GM18519 (cell line): ENCODE data around the gene SOX11.

Source experiments
- ATAC-seq: cut with Tn5 transposase; IDR thresholded peaks from one replicate; pipeline ENCODE4 v1.9.1; 2021; ENCODE audit warnings: mild to moderate bottlenecking, moderate library complexity; ENCODE audit not compliant: unreplicated experiment, low FRiP score

Gene SOX11

GRCh38 chr2:5722236-5722635 lies 30.1 kb downstream of the SOX11 start:
- no peak for ATAC-seq

- ATAC-seq = no peak
These were observed 31.9 kb downstream of the SOX11 start for GRCh38 chr2:5723791-5724735.

DNA sequence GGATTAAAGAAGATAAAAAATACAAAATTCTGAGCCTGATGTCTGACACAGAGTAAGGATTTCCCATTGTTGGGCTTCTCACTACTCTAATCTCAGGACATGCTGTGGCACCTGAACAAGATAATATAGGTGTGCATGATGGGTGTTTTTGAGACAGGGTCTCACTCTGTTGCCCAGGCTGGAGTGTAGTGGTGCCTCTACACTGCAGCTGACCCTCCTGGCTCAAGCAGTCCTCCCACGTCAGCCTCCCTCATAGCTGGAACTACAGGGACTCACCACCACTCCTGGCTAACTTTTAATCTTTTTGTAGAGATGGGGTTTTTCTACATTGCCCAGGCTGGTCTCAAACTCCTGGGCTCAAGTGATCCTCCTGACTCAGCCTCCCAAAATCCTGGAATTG lies 32.9 kb downstream of the SOX11 start:
- no peak for ATAC-seq

DNA sequence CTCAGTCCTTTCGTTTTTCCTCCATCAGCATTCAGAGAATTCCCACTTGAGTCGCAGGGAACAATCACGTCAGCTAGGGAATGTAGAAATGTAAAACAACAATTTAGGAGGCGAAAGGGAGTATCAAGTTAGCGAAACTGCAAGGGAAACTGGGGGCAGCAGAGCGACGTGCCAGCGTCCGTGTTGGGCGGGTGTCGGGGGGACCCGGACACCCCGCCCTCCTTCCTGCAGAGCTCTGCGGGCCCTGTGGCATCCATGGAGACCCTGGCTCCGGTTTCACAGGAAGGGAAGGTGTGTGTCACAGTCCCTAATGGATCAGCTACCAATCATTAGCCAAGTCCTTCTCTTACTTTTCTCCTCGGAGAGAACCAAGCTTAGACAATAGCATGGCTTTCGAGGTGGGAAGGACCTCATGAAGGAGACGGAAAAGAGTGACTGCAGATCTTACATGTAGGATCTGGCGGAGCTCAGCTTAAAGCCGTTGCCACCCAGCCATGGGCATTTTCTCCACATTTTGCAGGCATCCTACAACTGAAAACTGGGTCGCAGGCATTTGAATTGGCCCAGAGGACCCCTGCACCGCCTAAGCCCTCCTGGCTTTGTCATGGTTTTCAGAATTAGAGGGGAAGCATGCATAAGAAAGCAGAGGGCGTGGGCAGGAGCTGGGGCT lies 33.7 kb downstream of the SOX11 start:
- no peak for ATAC-seq

DNA sequence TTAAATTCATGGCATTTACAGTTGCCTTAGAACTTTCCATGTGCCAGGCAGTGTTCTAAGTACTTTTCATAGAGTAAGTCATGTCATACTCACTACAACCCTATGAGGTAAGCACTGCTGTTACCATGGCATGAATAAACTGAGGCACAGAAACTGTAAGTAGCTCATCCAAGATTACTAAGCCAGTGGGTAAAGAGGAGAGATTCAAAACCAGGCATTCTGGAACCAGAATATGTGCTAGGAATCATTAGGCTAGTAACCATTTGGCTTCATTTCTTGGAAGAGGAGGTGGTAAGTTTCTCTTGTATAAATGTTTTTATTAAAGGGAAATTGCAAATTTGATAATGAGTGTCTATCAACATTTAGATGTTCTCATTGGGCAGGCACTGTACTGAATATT lies 35.1 kb downstream of the SOX11 start:
- ATAC-seq = no peak

GRCh38 chr2:5729416-5729815 lies 37.2 kb downstream of the SOX11 start:
- no peak for ATAC-seq

GRCh38 chr2:5730386-5730785 lies 38.2 kb downstream of the SOX11 start:
- ATAC-seq = no peak

- ATAC-seq = no peak
These were observed 42.8 kb downstream of the SOX11 start for GRCh38 chr2:5734859-5735520.

- ATAC-seq = no peak
These were observed 43.3 kb downstream of the SOX11 start for GRCh38 chr2:5735521-5735861.

DNA sequence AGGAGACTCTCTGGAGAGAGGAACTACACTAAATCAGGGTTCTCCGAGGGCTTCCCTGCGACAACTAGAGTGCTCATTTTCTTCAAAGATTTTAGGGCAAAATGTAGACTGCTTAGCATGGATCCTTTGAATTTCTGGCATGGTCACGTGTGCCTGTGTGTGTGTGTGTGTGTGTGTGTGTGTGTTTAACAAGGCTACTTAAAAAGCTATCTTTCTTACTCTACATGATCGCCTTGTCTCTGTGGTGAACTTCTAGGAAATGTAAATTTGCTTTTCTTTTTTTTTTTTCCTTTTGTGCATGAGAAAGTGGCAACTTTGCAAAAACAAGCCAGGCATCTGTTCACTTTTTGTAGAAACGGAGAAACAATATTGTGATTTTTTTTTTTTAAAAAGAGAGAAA lies 43.9 kb downstream of the SOX11 start:
- no peak for ATAC-seq

DNA sequence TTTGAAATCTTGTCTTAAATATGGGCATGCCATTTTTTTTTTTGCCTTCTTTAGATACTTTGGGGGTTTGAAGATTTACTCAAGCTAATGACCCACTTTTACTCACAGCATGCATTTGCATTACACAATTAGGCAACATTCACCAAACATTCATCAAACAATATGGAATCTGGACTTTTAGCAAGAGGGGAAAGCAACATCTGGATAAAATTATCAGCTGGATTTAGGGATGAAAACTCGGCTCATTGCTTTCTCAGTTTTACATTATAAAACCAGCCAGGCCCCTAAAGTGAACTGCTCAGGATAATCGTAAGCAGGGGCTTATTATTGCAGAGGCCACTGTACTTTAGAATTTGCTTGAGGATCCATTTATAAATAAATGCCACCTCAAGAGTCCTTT lies 44.7 kb downstream of the SOX11 start:
- no peak for ATAC-seq

DNA sequence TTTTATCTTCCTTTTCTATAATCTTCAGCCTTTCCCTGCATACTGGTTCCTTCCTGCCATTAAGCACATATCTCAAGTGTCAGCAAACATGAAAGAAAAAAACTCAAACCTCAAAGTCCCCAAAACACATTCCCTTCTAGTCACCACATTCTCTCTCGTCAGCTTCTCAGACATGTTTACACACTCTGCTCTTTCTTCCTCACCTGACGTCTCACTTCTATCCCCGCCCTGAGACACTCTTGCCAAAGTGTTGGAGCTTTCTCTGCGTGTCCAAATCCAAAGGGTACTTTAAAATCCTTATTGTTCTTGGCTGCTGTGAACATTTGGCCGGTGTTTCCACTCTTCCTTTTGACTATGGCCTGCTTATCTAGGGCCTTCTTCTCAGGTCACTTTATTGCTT lies 47.9 kb downstream of the SOX11 start:
- ATAC-seq = no peak

GRCh38 chr2:5740817-5741216 lies 48.6 kb downstream of the SOX11 start:
- ATAC-seq = no peak

DNA sequence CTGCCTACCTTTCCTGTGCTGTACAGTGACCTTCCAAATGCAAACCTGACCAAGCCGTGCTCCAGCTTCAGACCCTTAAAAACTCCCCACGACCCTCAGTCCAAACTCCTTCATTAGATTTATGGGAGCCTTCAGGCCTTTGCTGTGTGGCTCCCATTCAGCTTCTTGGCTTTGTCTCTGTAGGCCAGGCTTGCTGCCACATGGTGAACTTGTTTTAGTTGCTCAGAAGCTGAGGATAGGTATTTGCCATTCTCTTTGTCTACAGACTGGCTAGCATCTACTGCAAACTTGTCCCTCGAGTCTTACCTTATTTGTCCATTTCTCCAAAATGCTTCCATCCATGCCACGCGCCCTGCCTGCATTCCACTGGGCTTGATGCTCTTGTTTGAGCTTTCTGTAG lies 49.1 kb downstream of the SOX11 start:
- ATAC-seq = no peak

- ATAC-seq = no peak
These were observed 49.9 kb downstream of the SOX11 start for GRCh38 chr2:5742126-5742525.

DNA sequence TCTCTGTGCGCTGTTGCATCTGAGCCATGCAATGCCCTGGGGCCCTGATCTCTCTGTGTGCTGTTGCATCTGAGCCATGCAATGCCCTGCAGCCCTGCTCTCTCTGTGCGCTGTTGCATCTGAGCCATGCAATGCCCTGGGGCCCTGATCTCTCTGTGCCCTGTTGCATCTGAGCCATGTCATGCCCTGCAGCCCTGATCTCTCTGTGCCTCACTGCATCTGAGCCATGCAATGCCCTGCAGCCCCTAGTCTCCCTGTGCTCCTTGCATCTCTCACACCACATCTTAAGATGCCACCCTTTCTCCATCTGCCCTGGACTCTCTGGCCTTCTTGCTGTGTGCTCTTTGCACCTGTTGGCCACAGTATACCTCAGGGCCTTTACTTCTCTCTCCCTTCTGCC lies 56.2 kb downstream of the SOX11 start:
- no peak for ATAC-seq

GRCh38 chr2:5748946-5749345 lies 56.8 kb downstream of the SOX11 start:
- ATAC-seq = no peak

- no peak for ATAC-seq
These were observed 57.2 kb downstream of the SOX11 start for GRCh38 chr2:5749347-5749746.
